ENCODE measurements around the gene STAT6.

Gene STAT6, protein sequence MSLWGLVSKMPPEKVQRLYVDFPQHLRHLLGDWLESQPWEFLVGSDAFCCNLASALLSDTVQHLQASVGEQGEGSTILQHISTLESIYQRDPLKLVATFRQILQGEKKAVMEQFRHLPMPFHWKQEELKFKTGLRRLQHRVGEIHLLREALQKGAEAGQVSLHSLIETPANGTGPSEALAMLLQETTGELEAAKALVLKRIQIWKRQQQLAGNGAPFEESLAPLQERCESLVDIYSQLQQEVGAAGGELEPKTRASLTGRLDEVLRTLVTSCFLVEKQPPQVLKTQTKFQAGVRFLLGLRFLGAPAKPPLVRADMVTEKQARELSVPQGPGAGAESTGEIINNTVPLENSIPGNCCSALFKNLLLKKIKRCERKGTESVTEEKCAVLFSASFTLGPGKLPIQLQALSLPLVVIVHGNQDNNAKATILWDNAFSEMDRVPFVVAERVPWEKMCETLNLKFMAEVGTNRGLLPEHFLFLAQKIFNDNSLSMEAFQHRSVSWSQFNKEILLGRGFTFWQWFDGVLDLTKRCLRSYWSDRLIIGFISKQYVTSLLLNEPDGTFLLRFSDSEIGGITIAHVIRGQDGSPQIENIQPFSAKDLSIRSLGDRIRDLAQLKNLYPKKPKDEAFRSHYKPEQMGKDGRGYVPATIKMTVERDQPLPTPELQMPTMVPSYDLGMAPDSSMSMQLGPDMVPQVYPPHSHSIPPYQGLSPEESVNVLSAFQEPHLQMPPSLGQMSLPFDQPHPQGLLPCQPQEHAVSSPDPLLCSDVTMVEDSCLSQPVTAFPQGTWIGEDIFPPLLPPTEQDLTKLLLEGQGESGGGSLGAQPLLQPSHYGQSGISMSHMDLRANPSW

DNA sequence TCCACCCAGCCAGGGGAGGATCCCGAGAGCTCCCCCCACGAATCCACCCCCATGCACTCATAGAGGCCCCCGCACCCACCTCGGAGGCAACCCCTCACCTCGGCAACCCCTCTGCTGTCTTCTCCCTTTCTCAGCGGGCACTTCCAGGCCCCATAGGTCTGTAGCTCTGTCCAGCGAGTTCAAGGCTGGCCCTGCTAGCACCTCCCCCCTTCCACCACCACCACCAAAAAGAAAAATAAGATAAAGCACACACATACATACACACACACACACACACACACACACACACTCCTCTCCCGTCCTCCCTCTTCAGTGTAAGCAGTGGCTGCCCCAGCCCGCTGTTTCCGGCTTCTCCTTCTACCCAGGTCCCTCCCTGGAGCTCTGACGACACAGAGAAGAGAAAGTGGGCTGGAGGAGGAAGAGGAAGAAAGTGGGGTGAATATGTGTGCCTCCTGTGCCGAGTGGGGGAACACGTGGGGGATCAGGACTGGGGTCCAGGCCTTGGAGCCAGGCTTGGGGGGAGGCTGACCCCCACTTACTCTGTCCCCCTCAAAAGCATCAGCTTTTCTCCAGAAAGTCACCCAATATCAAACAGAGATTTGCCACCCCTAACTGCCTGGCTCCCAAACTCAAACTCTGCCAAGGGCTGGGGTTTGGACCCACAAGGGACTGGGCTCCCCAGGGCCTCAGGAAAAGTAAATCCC, at the start of gene STAT6:
Gene STAT6, minus strand, starts transcription at position 332 of the 704 bp plus-strand sequence. CDS start 3,084 bp downstream, outside the sequence.
- DNase-seq = peak; percentile 90

DNA sequence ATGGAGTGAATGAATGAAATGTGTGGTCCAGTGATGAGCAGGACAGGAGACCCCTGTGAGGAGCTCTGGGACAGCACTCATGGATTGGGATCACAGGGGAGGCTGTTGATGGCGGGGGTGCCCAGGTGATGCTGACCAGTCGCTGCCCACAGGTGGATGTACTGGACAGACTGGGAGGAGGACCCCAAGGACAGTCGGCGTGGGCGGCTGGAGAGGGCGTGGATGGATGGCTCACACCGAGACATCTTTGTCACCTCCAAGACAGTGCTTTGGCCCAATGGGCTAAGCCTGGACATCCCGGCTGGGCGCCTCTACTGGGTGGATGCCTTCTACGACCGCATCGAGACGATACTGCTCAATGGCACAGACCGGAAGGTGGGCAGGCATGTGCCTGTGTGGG, 49.6 kb upstream of the STAT6 start:
- no peak for DNase-seq

DNA sequence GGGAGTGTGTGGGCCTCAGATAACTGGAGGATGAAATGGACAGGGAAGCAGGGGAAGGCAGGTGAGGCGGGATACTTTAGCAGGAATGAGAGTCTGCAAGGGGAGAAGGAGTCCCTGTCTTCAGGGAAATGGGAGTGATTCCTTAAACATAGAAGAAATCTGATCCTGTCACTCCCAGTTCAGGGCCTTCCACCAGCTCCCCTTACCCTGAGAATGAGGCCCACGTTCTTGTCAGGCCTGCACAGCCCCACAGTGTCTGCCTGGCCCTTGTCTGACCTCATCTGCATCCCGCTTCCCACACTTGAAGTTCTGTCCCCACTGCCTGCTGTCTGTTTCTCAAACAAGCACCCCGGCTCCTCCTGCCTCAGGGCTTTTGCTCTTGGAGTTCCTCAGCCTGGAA, 48.9 kb upstream of the STAT6 start:
- DNase-seq = no peak

DNA sequence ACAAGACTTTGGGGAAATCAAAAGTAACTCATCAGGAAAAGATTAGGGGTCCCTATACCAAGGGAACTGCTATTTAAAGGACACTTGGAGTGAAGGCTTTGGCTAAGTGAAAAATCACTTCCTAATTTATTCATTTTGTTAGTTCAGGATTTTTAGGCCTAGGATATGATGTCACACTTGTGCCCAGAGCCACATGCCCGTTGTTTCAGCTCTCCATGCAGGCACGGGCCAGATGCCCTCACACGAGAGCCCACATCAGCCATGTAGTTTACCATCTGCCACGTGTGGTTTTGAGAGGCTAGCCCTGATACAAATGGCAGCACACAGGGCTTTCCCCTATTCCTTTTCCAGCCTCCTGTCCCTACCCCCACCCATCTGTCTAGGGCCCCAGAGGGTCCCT, 48.1 kb upstream of the STAT6 start:
- no peak for DNase-seq

DNA sequence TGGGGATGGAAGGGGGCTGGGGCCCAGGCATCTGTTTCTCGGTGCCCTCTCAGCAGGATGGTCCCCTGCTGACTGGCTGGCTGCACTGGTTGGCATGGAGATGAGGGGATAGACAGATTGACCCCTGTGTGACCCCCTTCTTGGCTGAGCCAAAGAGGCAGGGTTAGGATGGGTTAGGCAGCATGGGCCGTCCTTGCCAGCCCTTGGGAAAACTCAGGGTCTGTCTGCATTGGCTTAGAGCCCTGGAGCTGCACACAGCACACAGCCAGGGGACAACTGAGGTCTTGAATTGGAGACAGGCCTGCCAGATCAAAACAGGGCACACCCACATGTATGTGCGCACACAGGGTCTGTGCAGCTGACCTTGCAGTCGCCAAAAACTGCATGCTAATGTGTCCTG, 47.5 kb upstream of the STAT6 start:
- DNase-seq = no peak

DNA sequence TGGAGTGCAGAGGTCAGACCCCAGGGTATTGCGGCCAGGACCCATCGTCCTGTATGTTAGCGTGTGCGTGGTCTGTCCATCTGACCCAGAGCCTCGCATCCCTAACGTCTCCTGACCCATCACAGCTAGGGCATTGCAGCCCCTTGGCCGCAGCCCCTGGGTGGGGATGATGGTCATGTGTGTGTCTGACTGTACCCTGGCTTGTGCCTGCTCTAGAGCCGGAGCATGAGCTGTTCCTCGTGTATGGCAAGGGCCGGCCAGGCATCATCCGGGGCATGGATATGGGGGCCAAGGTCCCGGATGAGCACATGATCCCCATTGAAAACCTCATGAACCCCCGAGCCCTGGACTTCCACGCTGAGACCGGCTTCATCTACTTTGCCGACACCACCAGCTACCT, 47.0 kb upstream of the STAT6 start:
- no peak for DNase-seq

DNA sequence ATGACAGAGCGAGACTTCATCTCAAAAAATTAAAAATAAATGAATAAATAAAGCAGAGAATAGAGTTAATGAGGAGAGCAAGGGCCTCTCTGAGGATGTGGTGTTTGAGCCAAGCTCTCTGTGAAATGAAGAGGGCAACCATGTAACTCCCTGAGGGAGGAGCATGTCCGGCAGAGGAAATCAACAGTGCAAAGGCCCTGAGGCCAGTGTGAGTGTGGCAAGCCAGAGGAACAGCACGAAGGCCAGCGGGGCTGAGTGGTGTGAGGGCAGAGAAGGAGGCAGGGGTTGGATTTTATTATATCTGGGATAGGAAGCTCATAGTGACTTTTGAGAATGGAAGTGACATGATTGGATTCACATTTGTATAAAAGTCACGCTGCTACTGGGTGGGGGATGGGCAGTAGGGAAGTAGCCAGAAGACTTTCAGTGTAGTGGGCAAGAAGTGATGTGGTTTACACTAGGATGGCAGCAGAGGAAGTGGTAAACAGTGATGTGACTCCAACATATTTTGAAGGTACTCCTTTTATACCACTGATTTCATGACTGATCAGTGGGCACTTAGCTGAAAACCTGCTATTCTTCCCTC, 46.5 kb upstream of the STAT6 start:
- DNase-seq = no peak

DNA sequence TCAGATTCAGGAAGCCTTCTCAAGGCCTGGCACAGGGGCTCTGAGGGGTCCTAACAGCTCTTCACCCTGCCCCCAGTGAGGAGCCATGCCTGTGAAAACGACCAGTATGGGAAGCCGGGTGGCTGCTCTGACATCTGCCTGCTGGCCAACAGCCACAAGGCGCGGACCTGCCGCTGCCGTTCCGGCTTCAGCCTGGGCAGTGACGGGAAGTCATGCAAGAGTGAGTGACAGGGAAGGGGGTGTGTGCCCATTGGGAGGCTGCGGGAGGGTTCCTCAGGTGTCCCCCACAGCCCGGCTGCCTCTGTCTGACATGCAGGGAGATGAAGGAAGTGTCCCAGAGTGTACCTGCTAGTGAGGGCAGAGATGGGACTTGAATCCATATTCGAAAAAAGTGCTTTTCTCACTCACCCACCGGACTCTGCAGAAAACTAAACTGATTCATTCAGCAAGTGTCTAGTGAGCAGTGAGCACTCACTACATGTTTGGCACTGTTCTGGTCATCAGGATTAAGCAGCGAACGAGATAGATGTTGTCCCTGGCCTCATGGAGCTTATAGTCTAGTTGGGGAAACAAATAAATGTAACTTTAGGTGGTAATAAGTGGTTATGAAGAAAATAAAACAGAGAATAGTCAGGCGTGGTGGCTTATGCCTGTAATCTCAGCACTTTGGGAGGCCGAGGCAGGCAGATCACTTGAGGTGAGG, 45.7 kb upstream of the STAT6 start:
- DNase-seq = no peak

DNA sequence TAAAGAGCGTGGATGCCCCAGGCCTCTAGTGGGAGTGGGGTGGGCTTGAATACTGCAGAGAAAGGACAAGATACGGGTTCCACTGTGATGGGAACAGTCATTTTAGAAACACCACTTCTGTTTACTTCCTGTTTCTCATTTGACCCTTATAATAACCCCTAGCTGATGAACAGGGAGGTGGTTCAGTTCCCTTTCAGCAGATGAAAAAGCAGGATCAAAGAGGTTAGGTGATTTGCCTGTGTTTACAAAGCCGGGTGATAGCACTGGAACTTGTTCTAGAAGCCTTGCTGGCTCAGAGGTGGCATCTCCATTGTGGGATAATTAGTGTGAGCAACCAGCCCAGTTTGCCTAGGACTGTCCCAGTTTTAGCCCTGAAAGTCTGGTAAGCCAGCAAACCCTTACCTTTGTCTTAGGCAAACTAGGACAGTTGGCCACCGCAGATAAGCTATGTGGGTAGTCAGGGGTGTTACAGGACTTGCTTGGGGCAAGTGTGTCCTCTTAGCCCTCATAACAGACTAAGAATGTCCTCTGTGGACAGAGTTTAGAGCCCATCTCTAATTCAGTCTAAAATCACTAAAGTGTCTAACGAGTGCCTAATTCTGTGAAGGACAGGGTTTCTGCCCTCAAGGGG, 43.8 kb upstream of the STAT6 start:
- DNase-seq = no peak

DNA sequence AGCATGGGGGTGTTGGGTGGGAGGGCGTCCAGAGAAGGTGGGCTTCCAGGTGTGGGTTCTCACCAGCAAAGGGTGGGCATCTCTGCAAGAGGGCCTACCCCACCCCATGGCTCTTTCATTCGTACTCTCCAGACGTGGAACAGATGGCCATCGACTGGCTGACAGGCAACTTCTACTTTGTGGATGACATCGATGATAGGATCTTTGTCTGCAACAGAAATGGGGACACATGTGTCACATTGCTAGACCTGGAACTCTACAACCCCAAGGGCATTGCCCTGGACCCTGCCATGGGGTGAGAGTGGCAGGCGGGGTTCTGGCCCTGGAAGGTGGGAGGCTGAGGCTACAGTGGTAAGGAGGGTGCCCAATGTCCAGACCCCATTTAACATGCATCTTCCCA, 42.9 kb upstream of the STAT6 start:
- no peak for DNase-seq

DNA sequence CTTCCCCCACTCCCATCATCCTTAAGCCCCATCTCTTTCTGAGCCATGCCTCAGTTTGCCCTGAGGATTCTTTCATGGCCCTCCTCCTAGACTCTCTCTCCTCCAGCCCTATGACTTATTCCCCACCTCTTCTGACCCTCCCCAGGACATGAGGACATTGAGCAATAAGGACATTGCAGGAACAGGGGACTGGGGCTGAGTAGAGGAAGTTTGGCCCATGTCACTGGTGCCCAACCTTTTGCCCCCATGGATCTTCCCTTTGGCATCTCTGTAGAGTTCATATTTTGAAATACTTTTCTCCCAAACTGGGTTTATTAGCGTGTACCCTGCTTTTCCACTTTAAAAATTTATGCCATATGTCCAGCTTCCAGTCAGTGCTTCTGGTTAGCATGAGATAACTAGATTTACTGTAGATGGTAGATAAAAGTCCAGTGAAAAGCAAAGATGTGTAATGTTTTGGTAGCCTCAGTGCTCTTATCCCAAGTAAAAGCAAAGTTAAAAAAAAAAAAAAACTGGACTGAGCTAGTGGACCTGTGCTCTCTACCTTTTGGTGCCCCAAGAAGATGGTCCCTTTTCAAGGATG, 42.3 kb upstream of the STAT6 start:
- DNase-seq = no peak

DNA sequence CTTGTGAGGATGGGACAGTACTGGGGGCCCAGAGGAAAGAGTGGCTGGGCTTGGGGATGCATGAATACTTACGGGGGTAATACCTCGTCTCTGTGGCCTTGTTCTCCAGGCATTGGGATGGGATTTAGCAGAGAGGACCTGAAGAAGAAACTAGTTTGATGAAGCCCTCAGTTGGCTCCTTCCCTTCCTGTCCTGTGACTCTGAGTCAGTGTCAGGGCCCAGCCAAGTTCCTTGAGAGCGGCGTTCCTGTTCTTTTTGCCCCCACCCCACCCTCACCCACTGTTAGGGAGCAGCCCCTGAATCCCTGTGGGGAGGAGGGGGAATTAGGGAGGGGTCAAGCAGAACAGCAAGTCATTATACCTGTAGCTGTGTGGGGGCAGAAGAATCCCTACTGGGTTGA, 41.5 kb upstream of the STAT6 start:
- no peak for DNase-seq

DNA sequence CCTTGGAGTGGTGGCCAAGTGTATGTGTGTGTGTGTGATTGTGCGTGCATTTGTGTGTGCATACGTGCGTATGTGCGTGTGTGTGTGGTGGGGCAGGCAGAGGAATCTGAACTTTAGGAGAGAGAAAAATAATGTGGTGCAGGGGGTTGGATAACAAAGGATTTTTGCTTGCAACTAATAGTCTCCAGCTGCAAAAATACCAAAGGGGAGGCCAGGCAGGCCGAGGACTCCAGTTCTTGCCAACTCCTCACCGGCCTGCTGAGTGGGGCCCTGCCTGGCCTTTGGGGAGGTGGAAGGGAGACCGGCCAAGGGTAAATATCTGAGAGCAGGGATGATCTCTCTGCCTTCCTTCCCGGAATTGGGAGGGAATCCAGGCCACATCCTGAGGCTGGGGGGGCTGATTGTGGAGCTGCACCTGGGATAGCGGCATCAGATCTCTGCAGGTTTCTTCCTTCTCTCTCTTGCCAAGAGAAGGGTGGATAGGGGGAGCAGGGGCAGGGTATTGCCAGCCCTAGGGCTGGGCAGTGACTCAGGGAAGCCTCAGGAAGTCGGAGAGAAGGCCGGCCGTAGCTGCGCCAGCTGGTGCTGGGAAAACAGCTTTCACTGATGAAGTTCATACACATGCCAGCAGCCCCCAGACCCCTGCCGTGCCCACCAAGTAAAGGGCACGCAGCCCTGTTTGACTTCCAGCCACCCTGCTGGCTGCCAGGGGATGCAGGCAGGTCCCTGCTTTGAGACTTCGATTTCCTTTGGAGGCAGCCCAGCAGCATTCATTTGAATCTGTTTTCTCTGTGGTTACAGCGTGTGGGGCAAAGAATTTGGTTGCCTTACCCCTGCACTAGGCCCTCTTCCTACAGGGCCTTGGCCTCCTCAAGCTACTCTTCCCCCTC, 40.8 kb upstream of the STAT6 start:
- DNase-seq = peak; percentile 89

DNA sequence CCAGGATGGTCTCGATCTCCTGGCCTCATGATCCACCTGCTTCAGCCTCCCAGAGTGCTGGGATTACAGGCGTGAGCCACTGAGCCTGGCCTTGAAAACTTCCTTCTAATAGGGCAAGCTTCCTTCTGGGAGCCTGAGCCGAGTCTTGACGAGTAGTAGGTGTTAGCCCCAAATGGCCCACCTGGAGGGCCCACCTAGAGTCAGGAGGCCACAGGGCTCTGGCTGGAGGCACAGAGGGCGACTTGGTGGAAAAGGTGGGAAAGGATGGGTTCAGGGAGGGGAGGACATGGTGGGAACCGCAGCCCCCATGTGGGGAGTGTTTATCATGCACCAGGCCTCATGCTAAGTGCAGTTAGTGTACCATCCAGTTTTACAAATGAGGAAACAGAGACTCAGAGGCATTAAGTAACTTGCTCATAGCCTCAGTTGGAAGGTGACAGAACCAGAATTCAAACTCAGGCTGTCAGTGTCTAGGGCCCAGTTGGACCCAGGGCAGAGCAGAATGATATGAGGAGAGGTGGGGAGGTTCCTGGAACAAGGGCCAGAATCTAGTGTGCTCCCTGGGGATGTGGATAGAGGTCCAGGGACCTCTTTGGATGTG, 39.3 kb upstream of the STAT6 start:
- no peak for DNase-seq

DNA sequence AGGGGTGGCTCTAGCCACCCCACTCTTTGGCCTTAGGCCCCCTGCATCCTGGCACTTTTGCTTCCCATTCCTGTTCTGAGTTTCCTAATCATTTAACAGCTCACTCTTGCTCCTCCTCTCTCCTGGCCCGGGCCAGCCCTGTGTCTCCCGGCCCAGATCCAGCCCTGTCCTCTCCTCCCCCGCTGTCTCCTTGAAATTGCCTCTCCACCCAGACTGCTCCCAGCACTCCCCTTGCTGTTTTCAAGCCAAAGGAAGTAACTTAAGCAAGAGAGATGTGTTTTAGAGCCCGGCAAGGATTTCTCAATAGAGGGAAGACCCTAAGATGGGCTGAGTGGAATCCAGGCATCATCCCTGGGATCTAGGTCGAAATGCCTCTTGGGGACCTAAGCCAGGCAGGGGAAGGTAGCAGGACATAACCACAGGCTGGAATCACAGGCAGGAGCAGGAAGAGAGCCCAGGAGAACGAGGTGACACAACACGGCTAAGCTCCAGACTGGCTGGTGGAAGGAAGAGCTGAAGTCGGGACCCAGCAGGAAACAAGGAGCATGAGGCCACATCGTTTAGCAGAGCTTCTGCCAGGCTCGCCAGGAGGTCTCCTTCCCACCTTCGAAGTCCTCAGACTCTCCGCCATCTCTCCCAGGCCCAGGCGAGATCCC, 38.2 kb upstream of the STAT6 start:
- DNase-seq = peak; percentile 85

DNA sequence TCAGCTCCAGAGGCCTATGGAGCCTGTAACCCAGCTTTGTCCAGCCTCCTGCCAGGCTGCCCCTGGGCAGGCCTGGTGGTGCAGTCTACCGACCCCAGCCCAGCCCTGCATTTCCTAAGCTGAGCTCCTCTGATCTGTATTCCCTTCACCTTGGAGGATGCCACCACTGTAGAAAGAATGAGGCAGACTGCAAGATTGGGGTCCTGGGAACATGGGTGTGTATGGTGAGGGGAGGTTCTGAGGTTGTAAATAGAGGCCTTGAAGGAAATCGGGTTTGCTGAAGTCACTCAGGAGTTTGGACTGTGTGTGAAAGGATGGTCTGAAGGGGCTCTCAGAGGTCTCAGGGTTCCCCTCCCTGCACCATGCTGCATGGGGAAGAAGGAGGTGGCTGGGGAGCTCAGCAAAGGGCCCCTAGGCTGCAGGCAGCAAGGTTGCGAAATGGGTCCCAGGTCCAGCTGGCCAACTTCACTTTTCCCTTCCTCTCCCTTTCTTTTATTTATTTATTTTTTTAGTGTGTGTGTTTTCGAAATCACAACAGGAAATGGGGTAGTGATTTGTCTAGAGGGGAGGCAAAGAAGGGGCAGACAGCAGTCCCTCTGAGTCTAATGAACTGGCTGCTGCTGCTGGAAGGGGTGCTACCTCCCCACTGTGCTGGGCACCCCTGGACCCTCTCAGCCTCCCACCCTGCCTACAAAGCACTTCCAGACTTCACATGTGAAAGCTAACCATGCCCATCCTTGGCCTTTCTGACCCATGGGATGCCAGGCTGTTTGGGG, 37.5 kb upstream of the STAT6 start:
- DNase-seq = peak; percentile 53

DNA sequence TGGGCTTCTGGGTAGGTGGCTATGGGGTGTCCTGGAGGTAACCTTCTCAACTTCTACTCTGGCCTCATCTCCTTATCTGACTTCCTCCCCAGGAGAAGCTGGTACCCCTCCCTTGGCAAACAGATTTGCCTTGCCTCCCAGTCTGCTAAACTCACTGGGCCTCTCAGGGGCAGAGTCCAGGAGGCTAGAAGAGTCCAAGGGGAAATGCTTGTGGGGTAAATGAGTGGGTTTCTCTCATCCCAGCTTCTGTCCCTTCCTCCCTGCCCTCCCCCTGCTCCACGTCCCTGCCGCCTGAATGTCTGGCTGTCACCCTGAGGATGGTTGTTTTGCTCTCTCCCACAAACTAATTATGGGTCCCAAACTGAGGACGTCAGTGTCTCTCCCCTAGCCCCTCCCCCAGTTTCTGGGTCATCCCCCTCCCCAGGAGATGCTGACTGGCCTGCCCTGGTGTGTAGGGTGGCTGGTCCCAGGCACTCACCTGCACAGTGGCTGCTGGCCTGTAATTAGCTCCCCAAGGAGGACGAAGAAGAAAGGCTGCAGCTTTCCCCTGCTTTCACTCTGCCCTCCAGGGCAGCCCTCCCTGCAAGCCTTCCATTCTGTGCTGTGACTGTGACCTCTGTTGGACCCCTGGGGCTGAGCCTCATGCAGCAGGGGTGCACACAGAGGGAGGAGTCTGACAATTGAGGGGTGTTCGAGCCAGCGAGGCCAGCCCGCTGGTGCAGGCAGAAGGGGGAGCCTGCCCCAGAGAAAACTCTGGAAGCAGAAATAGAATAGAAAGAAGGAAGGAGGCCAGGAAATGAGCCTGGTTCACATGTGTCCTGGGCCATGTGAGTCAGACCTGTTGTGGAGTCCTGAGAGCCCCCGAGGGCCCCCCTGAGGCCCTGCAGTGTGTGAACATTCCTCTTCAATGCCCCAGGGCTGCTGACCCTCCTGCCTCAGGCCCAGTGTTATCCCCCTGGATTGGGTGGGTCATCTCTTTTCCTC, 36.1 kb upstream of the STAT6 start, which contains the start of gene LRP1-AS:
Gene LRP1-AS, minus strand, starts transcription at position 659 of the 984 bp plus-strand sequence.
- DNase-seq = peak; percentile 57

Data from femur (tissue), 1 donor.